ENCODE data around the gene GATA5. TPM values are rescaled to one million over a fixed set of nuclear protein-coding genes. Genes with fewer than 3 reads are reported as not detected.

The GATA5 gene
- total RNA-seq, 1 experiment from 2014 or later: 0.25 TPM

DNA sequence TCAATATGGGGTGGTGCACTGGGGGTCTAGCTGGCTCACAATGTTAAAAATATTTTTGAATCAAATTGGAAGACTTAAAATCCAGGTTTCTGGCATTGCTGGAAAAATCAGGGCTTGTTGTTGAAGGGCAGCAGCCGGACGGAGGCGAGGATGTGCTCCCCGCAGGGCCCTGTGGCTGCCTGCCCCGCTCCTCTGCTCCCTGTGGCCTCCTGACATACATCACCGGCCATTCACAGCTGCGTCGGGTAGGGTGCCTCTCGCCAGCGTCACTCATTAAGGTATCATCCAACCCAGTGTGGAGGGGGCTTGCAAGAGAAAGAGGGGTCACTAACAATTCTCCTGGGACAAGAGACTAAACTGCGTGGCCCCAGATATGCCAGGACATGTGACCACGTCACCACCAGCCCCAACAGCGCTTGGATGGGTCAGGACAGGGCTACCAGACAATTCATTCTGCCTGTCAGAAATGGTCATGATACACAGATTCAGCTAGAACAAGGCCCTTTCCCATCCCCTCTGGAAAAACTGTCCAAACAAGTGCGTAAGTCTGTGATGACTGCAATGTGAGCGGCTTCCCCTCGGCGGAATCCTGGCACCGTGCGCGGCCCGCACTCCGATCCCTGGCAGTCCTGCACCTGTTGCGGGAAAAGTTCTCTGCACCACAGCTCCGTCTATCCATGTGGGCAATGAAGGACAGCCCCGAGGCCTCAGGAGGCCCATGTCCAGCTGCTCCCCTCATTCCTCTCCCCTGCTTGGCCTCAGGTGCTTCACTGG, 12.0 kb downstream of the GATA5 start:
- POLR2A ChIA-PET: no interaction called here
- intact Hi-C loops (cut with micrococcal nuclease; ENCODE audit: unreplicated experiment): no loop called here
- H3K27ac Mint-ChIP-seq (ENCODE audit: unreplicated experiment): no peak overlapping the region

DNA sequence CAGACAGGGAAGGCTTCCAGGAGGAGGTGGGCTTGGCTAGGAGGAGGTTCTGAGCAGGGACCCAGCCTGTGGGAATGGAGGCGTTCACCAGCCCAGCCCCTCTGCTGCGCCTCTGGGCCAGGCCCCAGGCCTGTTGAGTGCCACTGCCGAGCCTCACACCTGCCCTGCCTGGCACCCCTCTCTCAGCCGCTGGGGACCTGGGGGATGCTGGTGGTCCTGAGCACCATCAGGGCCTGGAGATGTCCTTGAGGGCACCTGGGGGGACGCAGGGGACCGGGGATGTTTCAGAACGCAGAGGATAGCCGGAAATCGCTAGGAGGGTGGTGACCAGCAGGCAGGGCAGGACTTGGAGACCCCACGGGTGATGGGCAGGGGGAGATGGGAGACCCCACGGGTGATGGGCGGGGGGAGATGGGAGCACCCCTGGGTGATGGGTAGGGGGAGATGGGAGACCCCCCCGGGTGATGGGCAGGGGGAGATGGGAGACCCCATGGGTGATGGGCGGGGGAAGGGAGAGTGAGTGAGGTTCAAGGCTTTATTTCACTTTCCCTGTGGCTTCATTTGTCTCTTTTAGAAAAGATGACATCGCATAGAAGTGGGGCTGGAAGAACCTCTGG, 12.7 kb downstream of the GATA5 start:
- Histone ChIP-seq H3K4me1 (peaks cover 12% of the 10 kb centered on the region), H3K9me3 (no peaks in the 10 kb centered on the region), H3K4me3 (ENCODE audit: low read depth, low read length) (no peak overlapping the region), H3K36me3 (ENCODE audit: control insufficient read depth, insufficient read depth, low read length) (no peaks in the 10 kb centered on the region), H3K27me3 (replicated peaks; ENCODE audit: control insufficient read depth, insufficient read depth, low read length) (no peaks in the 10 kb centered on the region)
- POLR2A ChIA-PET: interaction anchor here (0.6 kb wide), 1 partner anchor 474 kb away, joined by 4 read pairs; no protein-coding TSS in a partner anchor
- no TSS peak for BruUV-seq (replicated peaks)
- no peak for DNase-seq
- no peak overlapping the region for H3K4me3 Mint-ChIP-seq (ENCODE audit: unreplicated experiment)
- no peak overlapping the region for H3K27ac Mint-ChIP-seq (ENCODE audit: unreplicated experiment)
- TF ChIP-seq, protein P1, sequence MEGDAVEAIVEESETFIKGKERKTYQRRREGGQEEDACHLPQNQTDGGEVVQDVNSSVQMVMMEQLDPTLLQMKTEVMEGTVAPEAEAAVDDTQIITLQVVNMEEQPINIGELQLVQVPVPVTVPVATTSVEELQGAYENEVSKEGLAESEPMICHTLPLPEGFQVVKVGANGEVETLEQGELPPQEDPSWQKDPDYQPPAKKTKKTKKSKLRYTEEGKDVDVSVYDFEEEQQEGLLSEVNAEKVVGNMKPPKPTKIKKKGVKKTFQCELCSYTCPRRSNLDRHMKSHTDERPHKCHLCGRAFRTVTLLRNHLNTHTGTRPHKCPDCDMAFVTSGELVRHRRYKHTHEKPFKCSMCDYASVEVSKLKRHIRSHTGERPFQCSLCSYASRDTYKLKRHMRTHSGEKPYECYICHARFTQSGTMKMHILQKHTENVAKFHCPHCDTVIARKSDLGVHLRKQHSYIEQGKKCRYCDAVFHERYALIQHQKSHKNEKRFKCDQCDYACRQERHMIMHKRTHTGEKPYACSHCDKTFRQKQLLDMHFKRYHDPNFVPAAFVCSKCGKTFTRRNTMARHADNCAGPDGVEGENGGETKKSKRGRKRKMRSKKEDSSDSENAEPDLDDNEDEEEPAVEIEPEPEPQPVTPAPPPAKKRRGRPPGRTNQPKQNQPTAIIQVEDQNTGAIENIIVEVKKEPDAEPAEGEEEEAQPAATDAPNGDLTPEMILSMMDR (IDR thresholded peaks at IDR 0.05; ENCODE audit: insufficient read depth in 1 of 2, low read depth in 1 of 2, low read length in 1 of 2, severe bottlenecking in 1 of 2, unreplicated experiment in 1 of 2): no peak
- no peaks in the 10 kb centered on the region for H3K36me3 Mint-ChIP-seq (ENCODE audit: insufficient read depth, unreplicated experiment)
- no peaks in the 10 kb centered on the region for H3K9me3 Mint-ChIP-seq (ENCODE audit: unreplicated experiment)
- no peaks in the 10 kb centered on the region for H3K4me1 Mint-ChIP-seq (ENCODE audit: low read depth, unreplicated experiment)
- CTCF ChIA-PET: no interaction called here
- H3K27me3 Mint-ChIP-seq (ENCODE audit: insufficient read depth, unreplicated experiment): no peaks in the 10 kb centered on the region
- intact Hi-C loops (cut with micrococcal nuclease; ENCODE audit: unreplicated experiment): no loop called here

More for the DNA sequence above, 12.0 kb downstream of the GATA5 start:
- Mint-ChIP-seq H3K27me3 (ENCODE audit: insufficient read depth, unreplicated experiment) (no peaks in the 10 kb centered on the region), H3K36me3 (ENCODE audit: insufficient read depth, unreplicated experiment) (no peaks in the 10 kb centered on the region), H3K9me3 (ENCODE audit: unreplicated experiment) (no peaks in the 10 kb centered on the region), H3K4me3 (ENCODE audit: unreplicated experiment) (no peak overlapping the region), H3K4me1 (ENCODE audit: low read depth, unreplicated experiment) (no peaks in the 10 kb centered on the region)
- H3K9me3 ChIP-seq: no peaks in the 10 kb centered on the region
- DNase-seq: no peak
- TF ChIP-seq, protein P1 (IDR thresholded peaks at IDR 0.05; ENCODE audit: insufficient read depth in 1 of 2, low read depth in 1 of 2, low read length in 1 of 2, severe bottlenecking in 1 of 2, unreplicated experiment in 1 of 2): no peak
- H3K27me3 ChIP-seq (replicated peaks; ENCODE audit: control insufficient read depth, insufficient read depth, low read length): no peaks in the 10 kb centered on the region
- BruUV-seq (replicated peaks): no TSS peak
- no peaks in the 10 kb centered on the region for H3K36me3 ChIP-seq (ENCODE audit: control insufficient read depth, insufficient read depth, low read length)
- no peak overlapping the region for H3K4me3 ChIP-seq (ENCODE audit: low read depth, low read length)
- peaks cover 5% of the 10 kb centered on the region for H3K4me1 ChIP-seq
- CTCF ChIA-PET: no interaction called here

DNA sequence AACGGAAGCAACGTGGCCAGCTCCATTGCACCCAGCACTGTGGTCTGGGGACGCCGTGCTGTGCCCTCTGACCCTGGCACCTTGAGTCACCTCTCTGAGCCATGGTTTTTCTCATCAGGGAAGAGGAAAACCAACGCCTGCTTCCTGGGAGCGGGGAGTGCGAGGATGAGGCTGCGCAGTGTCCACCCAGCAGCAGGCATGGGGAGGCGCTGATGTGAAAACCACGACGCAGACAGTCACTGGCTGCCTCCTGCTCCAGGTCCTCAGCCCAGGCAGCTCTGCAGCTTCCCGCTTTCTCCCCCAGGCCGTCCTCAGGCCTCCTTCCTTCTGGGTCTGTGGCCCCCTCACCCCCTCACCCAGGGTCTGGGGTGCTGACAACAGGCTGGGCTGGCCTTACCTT, 14.0 kb downstream of the GATA5 start:
- no peak for DNase-seq
- Mint-ChIP-seq H3K4me1 (ENCODE audit: low read depth, unreplicated experiment) (no peaks in the 10 kb centered on the region), H3K9me3 (ENCODE audit: unreplicated experiment) (no peaks in the 10 kb centered on the region), H3K27ac (ENCODE audit: unreplicated experiment) (no peak overlapping the region), H3K36me3 (ENCODE audit: insufficient read depth, unreplicated experiment) (no peaks in the 10 kb centered on the region), H3K4me3 (ENCODE audit: unreplicated experiment) (no peak overlapping the region), H3K27me3 (ENCODE audit: insufficient read depth, unreplicated experiment) (no peaks in the 10 kb centered on the region)
- TF ChIP-seq, protein P1 (IDR thresholded peaks at IDR 0.05; ENCODE audit: insufficient read depth in 1 of 2, low read depth in 1 of 2, low read length in 1 of 2, severe bottlenecking in 1 of 2, unreplicated experiment in 1 of 2): no peak
- ChIA-PET CTCF (no interaction called here), POLR2A (no interaction called here)
- Histone ChIP-seq H3K4me3 (ENCODE audit: low read depth, low read length) (no peak overlapping the region), H3K36me3 (ENCODE audit: control insufficient read depth, insufficient read depth, low read length) (no peaks in the 10 kb centered on the region), H3K27me3 (replicated peaks; ENCODE audit: control insufficient read depth, insufficient read depth, low read length) (no peaks in the 10 kb centered on the region), H3K4me1 (peaks cover 16% of the 10 kb centered on the region), H3K9me3 (no peaks in the 10 kb centered on the region)
- intact Hi-C loops (cut with micrococcal nuclease; ENCODE audit: unreplicated experiment): no loop called here
- no TSS peak for BruUV-seq (replicated peaks)

Measured in Caco-2 (cell line).